Mucosa of descending colon (tissue), 3 donors: ENCODE measurements around the gene AK5. TPM values are rescaled to one million over a fixed set of nuclear protein-coding genes. Genes with fewer than 3 reads are reported as not detected.
"Not testable (repeated sequence)": the region's sequence is repeated elsewhere in the genome, so short reads cannot be mapped to it uniquely, and the experiment has no call there.

Experiments
- ATAC-seq: fragments of 200-7000 bp; cut with Tn5 transposase; one replicate; pipeline ENCODE4 v1.9.1; 2020; ENCODE audit warnings: mild to moderate bottlenecking, moderate library complexity
- DNase-seq, 3 donors: peaks; one replicate each; pipeline ENCODE4 v3.0.0-alpha.2; 2020
- H3K36me3 ChIP-seq: fragments of 200-600 bp; one replicate; pipeline ENCODE4 v1.8.0; 2021; ENCODE audit warnings: low read depth, mild to moderate bottlenecking
- H3K4me1 ChIP-seq: fragments of 200-600 bp; one replicate; pipeline ENCODE4 v1.8.0; 2021; ENCODE audit warnings: low read depth, mild to moderate bottlenecking
- H3K4me3 ChIP-seq: fragments of 200-600 bp; one replicate; pipeline ENCODE4 v1.8.0; 2021; ENCODE audit warnings: mild to moderate bottlenecking
- H3K9me3 ChIP-seq: fragments of 200-600 bp; one replicate; pipeline ENCODE4 v1.8.0; 2021; ENCODE audit warnings: mild to moderate bottlenecking
- CTCF ChIP-seq: fragments of 200-600 bp; IDR thresholded peaks from one replicate; pipeline ENCODE4 v1.8.0; 2022; ENCODE audit warnings: antibody characterized with exemption, mild to moderate bottlenecking
- intact Hi-C, 2 donors: fragments of 100-400 bp; cut with DNase I in 1 of 2; cut with micrococcal nuclease in 1 of 2; formaldehyde crosslinking; loops; one replicate each; pipeline versions ENCODE4 v1.11.0 to v1.11.1; 2022; cut with DNase I, micrococcal nuclease
- total RNA-seq, 3 donors: library from RNA; stranded (reverse); fragmentation: NEBNext Ultra II Directional in 2 of 3; extraction: Animal tissue kit (Norgen Biotek cat#: 25700) in 2 of 3; gene quantifications; one replicate each; pipeline versions ENCODE4 v1.2.1 to v1.2.4, GENCODE V29; 2021 to 2023
- donor health status: DM: no; HTN: no; CAD: no; lungs with moderate emphysema.
- donor health status: DM: no; HTN: no; CAD: no.
- donor health status: DM: no; HTN: yes; CAD: no.

AK5 gene
- total RNA-seq, 3 donors from 2014 or later = 0.51 to 3.0 (median 0.84) TPM

GRCh38 chr1:77499466-77499865 is 217.6 kb downstream of the AK5 start:
- intact Hi-C loops = no loop called here
- Histone ChIP-seq H3K9me3 (no peaks in the 10 kb centered on the region), H3K4me3 (no peak overlapping the region), H3K4me1 (no peaks in the 10 kb centered on the region), H3K36me3 (no peaks in the 10 kb centered on the region)
- no peak for ATAC-seq
- DNase-seq = no peak
- no peak for TF ChIP-seq CTCF

GRCh38 chr1:77504986-77505385 is 223.2 kb downstream of the AK5 start:
- intact Hi-C loops = no loop called here
- no peak for TF ChIP-seq CTCF
- Histone ChIP-seq H3K4me3 (no peak overlapping the region), H3K36me3 (no peaks in the 10 kb centered on the region), H3K9me3 (no peaks in the 10 kb centered on the region), H3K4me1 (no peaks in the 10 kb centered on the region)
- DNase-seq (no peak), ATAC-seq (no peak)

GRCh38 chr1:77506771-77507170 is 225.0 kb downstream of the AK5 start:
- intact Hi-C loops = no loop called here
- no peaks in the 10 kb centered on the region for H3K36me3 ChIP-seq
- H3K4me1 ChIP-seq = no peaks in the 10 kb centered on the region
- H3K9me3 ChIP-seq = no peaks in the 10 kb centered on the region
- ATAC-seq = no peak
- no peak overlapping the region for H3K4me3 ChIP-seq
- DNase-seq = no peak
- no peak for TF ChIP-seq CTCF

- no peak for ATAC-seq
- no peaks in the 10 kb centered on the region for H3K9me3 ChIP-seq
- H3K4me3 ChIP-seq = no peak overlapping the region
- intact Hi-C loops = no loop called here
- no peaks in the 10 kb centered on the region for H3K4me1 ChIP-seq
- TF ChIP-seq CTCF = no peak
- no peaks in the 10 kb centered on the region for H3K36me3 ChIP-seq
- no peak for DNase-seq
These were observed 227.3 kb downstream of the AK5 start for GRCh38 chr1:77509051-77509492.

- H3K4me3 ChIP-seq = no peak overlapping the region
- no peak for TF ChIP-seq CTCF
- H3K4me1 ChIP-seq = no peaks in the 10 kb centered on the region
- no peak for DNase-seq
- H3K9me3 ChIP-seq = no peaks in the 10 kb centered on the region
- no peaks in the 10 kb centered on the region for H3K36me3 ChIP-seq
- intact Hi-C loops = no loop called here
- ATAC-seq = no peak
These were observed 228.1 kb downstream of the AK5 start for GRCh38 chr1:77509898-77510297.

GRCh38 chr1:77511440-77511840 is 229.6 kb downstream of the AK5 start:
- H3K36me3 ChIP-seq = no peaks in the 10 kb centered on the region
- H3K4me3 ChIP-seq = no peak overlapping the region
- intact Hi-C loops = no loop called here
- ATAC-seq (no peak), DNase-seq (no peak)
- no peaks in the 10 kb centered on the region for H3K9me3 ChIP-seq
- H3K4me1 ChIP-seq = no peaks in the 10 kb centered on the region
- no peak for TF ChIP-seq CTCF

GRCh38 chr1:77512650-77513049 is 230.8 kb downstream of the AK5 start:
- ATAC-seq, intact Hi-C loops, H3K4me3 ChIP-seq, H3K9me3 ChIP-seq, H3K4me1 ChIP-seq, H3K36me3 ChIP-seq, DNase-seq: not testable (repeated sequence)
